Mammary microvascular endothelial cell (primary cell): ENCODE measurements around the gene SLC15A4. TPM values are rescaled to one million over a fixed set of nuclear protein-coding genes. Genes with fewer than 3 reads are reported as not detected.

Experiments
- total RNA-seq: library from RNA; depleted of rRNA; stranded (reverse); fragments of >200 nt; gene quantifications from 2 replicates; pipeline ENCODE4 v1.2.3, GENCODE V29; 2015

The SLC15A4 gene
- total RNA-seq: 29.4 and 29.7 TPM in 2 replicates

DNA sequence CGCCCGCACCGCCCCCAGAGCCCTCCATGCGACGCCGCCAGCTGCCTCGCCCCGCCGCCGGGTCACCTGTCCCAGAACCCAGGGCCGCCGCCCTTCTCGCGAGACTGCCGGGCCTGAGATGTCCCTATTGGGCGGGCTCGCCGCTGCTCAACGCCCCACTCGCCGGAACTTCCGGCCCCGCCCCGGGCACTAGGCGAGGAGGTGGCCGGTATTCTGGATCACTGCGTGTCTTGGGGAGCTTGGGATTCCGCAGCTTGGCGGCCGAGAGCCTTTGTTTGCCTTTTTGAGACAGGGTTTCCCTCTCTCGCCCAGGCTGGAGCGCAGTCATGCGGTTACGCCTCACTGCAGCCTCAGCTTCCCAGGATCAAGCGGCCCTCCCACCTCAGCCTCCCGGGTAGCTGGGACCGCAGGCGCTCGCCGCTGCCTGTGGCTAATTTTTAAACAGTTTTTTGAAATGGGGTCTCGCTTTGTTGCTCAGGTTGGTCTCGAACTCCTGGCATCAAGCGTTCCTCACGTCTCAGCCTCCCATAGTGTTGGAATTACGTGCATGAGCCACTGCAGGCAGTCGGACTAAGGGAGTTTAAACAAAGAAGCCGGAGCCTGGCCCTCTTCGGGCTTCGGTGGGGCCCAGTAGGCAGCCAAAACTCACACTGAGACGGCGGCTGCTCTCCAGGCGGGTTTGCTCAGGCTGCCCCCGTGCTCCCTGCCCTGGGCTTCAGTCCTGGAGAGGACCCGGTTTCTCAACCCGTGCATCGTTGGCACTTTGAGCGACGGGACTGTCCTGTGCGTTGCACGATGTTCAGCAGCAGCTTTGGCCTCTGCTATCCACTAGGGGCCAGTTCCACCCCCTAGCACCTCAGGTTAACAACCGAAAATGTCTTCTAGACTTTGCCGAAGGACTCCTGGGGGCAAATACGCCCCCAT is at the start of gene SLC15A4:
Gene SLC15A4 (minus strand): TSS at position 43 of the 924 bp plus-strand sequence. CDS start 15 bp downstream, at position 28.

DNA sequence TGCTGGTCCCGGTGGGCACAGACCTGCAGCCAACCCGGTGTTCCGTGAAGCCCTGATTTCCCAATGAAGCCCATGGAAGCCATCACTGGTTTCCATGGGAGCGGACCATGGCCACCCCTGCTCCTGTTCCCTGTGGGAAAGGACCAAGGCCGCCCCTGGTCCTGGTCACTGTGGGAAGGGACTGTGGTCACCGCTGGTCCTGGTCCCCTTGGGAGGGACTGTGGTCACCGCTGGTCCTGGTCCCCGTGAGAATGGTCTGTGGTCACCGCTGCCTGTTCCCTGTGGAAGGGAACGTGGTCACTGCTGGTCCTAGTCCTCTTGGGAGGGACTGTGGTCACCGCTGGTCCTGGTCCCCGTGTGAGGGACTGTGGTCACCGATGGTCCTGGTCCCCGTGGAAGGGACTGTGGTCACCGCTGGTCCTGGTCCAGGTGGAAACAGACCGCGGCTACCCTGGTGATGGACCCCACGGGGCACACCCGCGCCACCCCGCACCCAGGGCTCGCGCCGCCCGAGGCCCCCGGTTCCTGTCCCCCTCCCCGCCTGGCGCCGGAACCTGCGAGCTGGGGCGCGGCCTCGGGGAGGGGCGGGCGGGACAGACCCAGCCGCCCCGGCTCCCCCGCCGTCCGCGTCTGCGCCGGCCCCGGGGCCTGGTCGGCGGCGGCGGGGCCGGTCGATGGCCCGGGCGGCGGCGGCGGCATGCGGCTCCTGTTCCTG is 29.3 kb upstream of the SLC15A4 start, which contains the start of gene GLT1D1:
Gene GLT1D1 (plus strand): TSS at position 594 of the 715 bp plus-strand sequence. CDS start 104 bp downstream, at position 698.

Other genes with a start within 250 kb of the SLC15A4 start
- gene GLT1D1, start 29.5 kb upstream of the SLC15A4 start, total RNA-seq: not detected in 2 replicates